ENCODE results near the gene ALPK3. TPM values are rescaled to one million over a fixed set of nuclear protein-coding genes. Genes with fewer than 3 reads are reported as not detected.

ALPK3 gene
- total RNA-seq, 4 donors from 2014 or later: 19.1 to 34.4 (median 26.5) TPM

DNA sequence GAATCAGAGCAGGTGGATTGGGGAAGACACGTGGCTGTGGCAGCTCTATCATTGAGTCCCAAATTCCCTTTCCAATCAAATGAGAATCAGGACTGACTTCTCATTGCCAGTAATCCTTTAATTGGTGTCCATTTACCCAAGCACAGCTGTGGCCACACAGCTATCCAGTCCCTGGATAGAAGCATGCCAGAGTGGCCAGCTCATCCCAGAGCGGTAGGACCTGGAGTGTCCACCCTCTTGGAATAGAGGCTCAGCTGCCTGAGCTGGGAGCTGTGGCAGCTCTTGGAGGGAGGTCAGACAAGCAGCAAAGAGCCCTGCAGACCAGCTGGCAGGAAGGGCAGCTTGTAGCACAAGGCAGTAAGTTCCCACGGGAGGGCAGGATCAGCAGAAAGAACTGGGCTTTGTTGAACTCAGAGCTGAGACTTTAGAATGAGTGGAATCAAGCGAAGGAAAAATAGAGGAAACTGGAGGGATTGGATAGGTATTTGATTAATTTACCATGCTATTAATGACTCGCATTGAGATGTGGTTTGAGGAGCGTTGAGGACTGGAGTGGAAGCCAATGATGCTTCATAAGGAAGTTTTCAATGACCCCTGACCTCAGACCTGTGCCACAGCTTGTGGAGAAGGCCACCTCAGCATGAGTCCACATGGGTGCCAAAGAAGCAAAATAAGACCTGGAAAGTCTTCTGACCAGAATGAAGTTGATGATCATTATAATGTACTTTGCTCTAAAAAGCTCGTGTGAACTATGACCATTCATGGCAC lies 6.9 kb upstream of the ALPK3 start:
- WGBS, 2 donors (ENCODE audit: low coverage in 1 of 2): 83 to 94% methylated on average over 6 of the region's 7 CpGs
- ATAC-seq: no peak
- no peak overlapping the region for H3K27ac ChIP-seq

GRCh38 chr15:84811151-84811550 lies 6.0 kb upstream of the ALPK3 start:
- Histone ChIP-seq H3K36me3 (peaks cover 0 to 10% of the 10 kb centered on the region in 2 donors), H3K27ac (no peak overlapping the region), H3K9me3 (no peaks in the 10 kb centered on the region), H3K4me3 (no peak overlapping the region), H3K4me1 (no peaks in the 10 kb centered on the region), H3K27me3 (no peaks in the 10 kb centered on the region)
- ATAC-seq: no peak
- 82 to 86% methylated on average over 4 of the region's 4 CpGs for WGBS, 2 donors (ENCODE audit: low coverage in 1 of 2)
- TF ChIP-seq EP300 (IDR thresholded peaks at IDR 0.05) (no peak), CTCF (IDR thresholded peaks at IDR 0.05) (no peak), POLR2A (IDR thresholded peaks at IDR 0.05) (no peak), POLR2AphosphoS5 (IDR thresholded peaks at IDR 0.05) (no peak)

More for the DNA sequence above, 6.9 kb upstream of the ALPK3 start:
- peaks cover 0 to 14% of the 10 kb centered on the region in 2 donors for H3K36me3 ChIP-seq
- H3K27me3 ChIP-seq: no peaks in the 10 kb centered on the region
- peaks cover 0 to 2% (median 0%) of the 10 kb centered on the region in 3 donors for H3K4me1 ChIP-seq
- no peak overlapping the region for H3K4me3 ChIP-seq
- no peaks in the 10 kb centered on the region for H3K9me3 ChIP-seq
- TF ChIP-seq POLR2AphosphoS5 (IDR thresholded peaks at IDR 0.05) (no peak), CTCF (IDR thresholded peaks at IDR 0.05) (no peak), POLR2A (IDR thresholded peaks at IDR 0.05) (no peak), EP300 (IDR thresholded peaks at IDR 0.05) (no peak)

DNA sequence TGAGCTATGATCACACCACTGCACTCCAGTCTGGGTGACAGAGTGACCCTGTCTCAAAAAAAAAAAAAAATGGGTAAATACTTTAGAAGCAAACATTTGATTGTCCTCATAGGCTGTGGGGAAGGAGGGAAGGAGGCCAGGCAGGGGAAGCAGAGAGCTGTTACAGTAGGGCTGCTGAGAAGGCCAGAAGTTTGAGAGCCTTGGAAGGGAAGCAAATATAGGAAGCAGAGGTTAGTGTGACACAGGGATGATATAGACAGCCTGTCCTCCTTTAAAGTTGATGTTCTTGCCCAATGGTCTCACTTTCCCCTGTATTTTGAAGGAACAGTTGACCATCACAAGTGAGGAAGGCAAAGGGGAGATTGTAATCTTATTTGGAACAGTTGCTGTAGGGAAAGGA lies 5.3 kb upstream of the ALPK3 start:
- Histone ChIP-seq H3K27me3 (no peaks in the 10 kb centered on the region), H3K4me3 (no peak overlapping the region), H3K9me3 (no peaks in the 10 kb centered on the region), H3K27ac (no peak overlapping the region), H3K4me1 (peaks cover 0 to 5% (median 2%) of the 10 kb centered on the region in 3 donors), H3K36me3 (peaks cover 0 to 3% of the 10 kb centered on the region in 2 donors)
- TF ChIP-seq EP300 (IDR thresholded peaks at IDR 0.05) (no peak), POLR2AphosphoS5 (IDR thresholded peaks at IDR 0.05) (no peak), CTCF (IDR thresholded peaks at IDR 0.05) (no peak), POLR2A (IDR thresholded peaks at IDR 0.05) (no peak)
- ATAC-seq: no peak

- TF ChIP-seq EP300 (IDR thresholded peaks at IDR 0.05): no peak
- TF ChIP-seq POLR2A (IDR thresholded peaks at IDR 0.05): no peak
- no peak for TF ChIP-seq CTCF (IDR thresholded peaks at IDR 0.05)
- no peak for TF ChIP-seq POLR2AphosphoS5 (IDR thresholded peaks at IDR 0.05)
- WGBS, 2 donors (ENCODE audit: low coverage in 1 of 2): 94 to 100% methylated on average over 1 to 2 of the region's 2 CpGs
- H3K27me3 ChIP-seq: no peaks in the 10 kb centered on the region
- no peak overlapping the region for H3K27ac ChIP-seq
- no peak for ATAC-seq
- H3K9me3 ChIP-seq: no peaks in the 10 kb centered on the region
- no peaks in the 10 kb centered on the region for H3K36me3 ChIP-seq
- peaks cover 0 to 16% (median 5%) of the 10 kb centered on the region in 3 donors for H3K4me1 ChIP-seq
- H3K4me3 ChIP-seq: no peak overlapping the region
These were observed 4.3 kb upstream of the ALPK3 start for GRCh38 chr15:84812842-84813241.

DNA sequence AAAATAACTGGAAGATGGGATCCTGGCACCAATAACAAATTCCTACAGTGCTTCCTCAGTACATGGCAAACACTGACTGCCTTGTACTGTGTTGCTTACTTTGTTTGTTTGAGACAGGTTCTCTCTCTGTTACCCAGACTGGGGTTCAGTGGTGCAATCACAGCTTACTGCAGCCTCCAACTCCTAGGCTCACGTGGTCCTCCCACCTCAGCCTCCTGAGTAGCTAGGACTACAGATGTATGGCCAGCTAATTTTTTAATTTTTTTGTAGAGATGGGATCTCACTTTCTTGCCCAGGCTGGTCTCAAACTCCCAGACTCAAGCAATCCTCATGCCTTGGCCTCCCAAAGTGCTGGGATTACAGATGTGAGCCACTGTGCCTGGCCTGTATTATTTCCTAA lies 3.7 kb upstream of the ALPK3 start:
- Histone ChIP-seq H3K4me3 (no peak overlapping the region), H3K27ac (no peak overlapping the region), H3K27me3 (no peaks in the 10 kb centered on the region), H3K4me1 (peaks cover 0 to 22% (median 9%) of the 10 kb centered on the region in 3 donors), H3K36me3 (no peaks in the 10 kb centered on the region), H3K9me3 (no peaks in the 10 kb centered on the region)
- ATAC-seq: no peak
- TF ChIP-seq CTCF (IDR thresholded peaks at IDR 0.05) (no peak), POLR2AphosphoS5 (IDR thresholded peaks at IDR 0.05) (no peak), EP300 (IDR thresholded peaks at IDR 0.05) (no peak), POLR2A (IDR thresholded peaks at IDR 0.05) (no peak)
- 88 to 100% methylated on average over 1 of the region's 1 CpG for WGBS, 2 donors (ENCODE audit: low coverage in 1 of 2)

Measured in gastroesophageal sphincter (tissue), 4 donors.